Ovary (tissue), 9 donors: ENCODE results near the gene UBAP1. TPM values are rescaled to one million over a fixed set of nuclear protein-coding genes. Genes with fewer than 3 reads are reported as not detected.

ENCODE experiments used
- DNase-seq, 5 donors: peaks; one replicate each; pipeline ENCODE4 v3.0.0-alpha.2; 2019 to 2020
- H3K27ac ChIP-seq, 2 donors: fragments of 200-600 bp; one replicate each; pipeline versions ENCODE4 v1.5.1 to v1.8.0; 2019 to 2022
- H3K27me3 ChIP-seq: fragments of 200-600 bp; one replicate; pipeline ENCODE4 v1.8.0; 2022
- H3K36me3 ChIP-seq: fragments of 200-600 bp; sonication (generic); one replicate; pipeline ENCODE4 v1.5.1; 2019
- H3K4me1 ChIP-seq: one replicate; pipeline ENCODE4 v1.8.1; 2013; ENCODE audit warnings: mild to moderate bottlenecking, moderate library complexity; ENCODE audit not compliant: insufficient read depth
- H3K4me3 ChIP-seq: fragments of 200-600 bp; sonication (generic); one replicate; pipeline ENCODE4 v1.5.1; 2017
- H3K9me3 ChIP-seq, 2 donors: fragments of 200-600 bp in 1 of 2; sonication (generic) in 1 of 2; one replicate each; pipeline versions ENCODE4 v1.5.1 to v1.8.1; 2013 to 2019; ENCODE audit warnings: mild to moderate bottlenecking in 1 of 2, moderate library complexity in 1 of 2
- CTCF ChIP-seq, 3 donors: fragments of 450-650 bp in 2 of 3; fragments of 200-600 bp in 1 of 3; IDR thresholded peaks; one replicate each; pipeline versions ENCODE4 v1.5.1 to v1.8.0; 2016 to 2022; ENCODE audit warnings: antibody characterized with exemption in 3 of 3, mild to moderate bottlenecking in 1 of 3
- EP300 ChIP-seq: sonication (generic); formaldehyde crosslinking; IDR thresholded peaks from one replicate; pipeline ENCODE4 v1.6.1; 2017; ENCODE audit warnings: antibody characterized with exemption
- POLR2A ChIP-seq: fragments of 450-650 bp; IDR thresholded peaks from one replicate; pipeline ENCODE4 v1.6.1; 2017; ENCODE audit warnings: antibody characterized with exemption, mild to moderate bottlenecking, moderate library complexity
- WGBS, 3 donors: extraction: QIAGEN DNeasy Blood & Tissue Kit in 1 of 3; methylation state at CpG; one replicate each; pipeline versions ENCODE4 v1.1.5 to v1.1.7; 2013 to 2017; 5-methylcytosine and 5-hydroxymethylcytosine counted together
- intact Hi-C, 4 donors: fragments of 100-400 bp; cut with DNase I; formaldehyde crosslinking; loops; one replicate each; pipeline versions ENCODE4 v1.11.0 to v1.15.1; 2022 to 2023
- polyA plus RNA-seq, 2 donors: library from polyadenylated mRNA; stranded (reverse); fragments of 200-250 nt in 1 of 2; fragments of 350-450 nt in 1 of 2; fragmentation: Illumina TruSeq in 1 of 2; extraction: RNeasy Lipid Tissue Mini Kit (QIAGEN cat#74804) in 1 of 2; gene quantifications; one replicate each; pipeline ENCODE4 v1.2.3, GENCODE V29; 2013 to 2014
- total RNA-seq, 7 donors: library from RNA; depleted of rRNA in 2 of 7; stranded (reverse); fragments of >200 nt in 2 of 7; fragmentation: NEBNext Ultra II Directional in 3 of 7; extraction: Animal tissue kit (Norgen Biotek cat#: 25700) in 3 of 7; gene quantifications; one replicate each; pipeline versions ENCODE4 v1.1.0 to v1.2.4, GENCODE V29; 2016 to 2023
- donor health status: DM: no; HTN: no; CAD: no; lungs with moderate emphysema.
- donor health status: DM: no; HTN: no; CAD: no.
- donor health status: Bipolar disorder and iron deficiency.
- donor health status: DM: yes; HTN: yes; CAD: no.
- donor health status: DM: no; HTN: no; CAD: no.
- donor health status: DM: yes; HTN: yes; CAD: no.

UBAP1 gene
- total and polyA plus RNA-seq, 9 donors = 25.8 to 93.9 (median 44.8) TPM

- H3K27me3 ChIP-seq = no peaks in the 10 kb centered on the region
- H3K27ac ChIP-seq = no peak overlapping the region
- H3K4me3 ChIP-seq = no peak overlapping the region
- H3K4me1 ChIP-seq = peaks cover 6% of the 10 kb centered on the region
- H3K36me3 ChIP-seq = no peaks in the 10 kb centered on the region
- WGBS, 3 donors = 67 to 76% (median 71%) methylated on average over 5 of the region's 5 CpGs
- intact Hi-C loops = loop anchor here in 1 of 4 donors (5.0 kb wide), 1 partner anchor 38 kb away; the partner anchor contains the start of gene UBAP1
- DNase-seq = peak; percentile 40 to 72 (median 63)
- TF ChIP-seq POLR2A = no peak
- no peak for TF ChIP-seq EP300
- no peak for TF ChIP-seq CTCF (IDR thresholded peaks at IDR 0.05)
- no peaks in the 10 kb centered on the region for H3K9me3 ChIP-seq
These were observed 39.2 kb upstream of the UBAP1 start for GRCh38 chr9:34139477-34140146.

GRCh38 chr9:34140853-34141252 is 38.0 kb upstream of the UBAP1 start:
- H3K36me3 ChIP-seq = no peaks in the 10 kb centered on the region
- no peaks in the 10 kb centered on the region for H3K27me3 ChIP-seq
- intact Hi-C loops = loop anchor here in 1 of 4 donors (5.0 kb wide), 1 partner anchor 36 kb away; the partner anchor contains the start of gene UBAP1
- no peak overlapping the region for H3K4me3 ChIP-seq
- peak overlapping the region in 1 of 2 donors; percentile 41 for H3K27ac ChIP-seq
- no peak for DNase-seq
- no peaks in the 10 kb centered on the region for H3K9me3 ChIP-seq
- peaks cover 6% of the 10 kb centered on the region for H3K4me1 ChIP-seq
- WGBS, 3 donors = 27 to 50% (median 50%) methylated on average over 2 of the region's 2 CpGs
- TF ChIP-seq CTCF (IDR thresholded peaks at IDR 0.05) (no peak), POLR2A (no peak), EP300 (no peak)

GRCh38 chr9:34143116-34143515 is 35.7 kb upstream of the UBAP1 start:
- Histone ChIP-seq H3K9me3 (no peaks in the 10 kb centered on the region), H3K36me3 (no peaks in the 10 kb centered on the region), H3K4me1 (peaks cover 6% of the 10 kb centered on the region), H3K4me3 (no peak overlapping the region), H3K27me3 (no peaks in the 10 kb centered on the region), H3K27ac (peak overlapping the region in 1 of 2 donors; percentile 56)
- 16 to 45% (median 36%) methylated on average over 2 of the region's 2 CpGs for WGBS, 3 donors
- no peak for DNase-seq
- TF ChIP-seq POLR2A (no peak), CTCF (IDR thresholded peaks at IDR 0.05) (no peak), EP300 (no peak)
- intact Hi-C loops = loop anchor here in 1 of 4 donors (5.0 kb wide), 1 partner anchor 34 kb away; the partner anchor contains the start of gene UBAP1

- Histone ChIP-seq H3K4me1 (peaks cover 3% of the 10 kb centered on the region), H3K9me3 (no peaks in the 10 kb centered on the region), H3K27me3 (no peaks in the 10 kb centered on the region), H3K4me3 (no peak overlapping the region), H3K27ac (no peak overlapping the region), H3K36me3 (no peaks in the 10 kb centered on the region)
- DNase-seq = no peak
- no peak for TF ChIP-seq EP300
- no peak for TF ChIP-seq CTCF (IDR thresholded peaks at IDR 0.05)
- TF ChIP-seq POLR2A = no peak
- intact Hi-C loops = no loop called here
- WGBS, 3 donors = 60 to 85% (median 76%) methylated on average over 3 of the region's 3 CpGs
These were observed 33.7 kb upstream of the UBAP1 start for GRCh38 chr9:34145165-34145564.
